H1 (cell line): Measurements from ENCODE around the gene CABP2. TPM values are rescaled to one million over a fixed set of nuclear protein-coding genes. Genes with fewer than 3 reads are reported as not detected.

Experiments
- ASH2L ChIP-seq: fragments of 200-600, 300-600 bp; sonication (generic); IDR thresholded peaks from one replicate; pipeline ENCODE4 v1.7.1; 2017; ENCODE audit warnings: low read length
- BCL11A ChIP-seq, 2 experiments: IDR thresholded peaks; one replicate each; pipeline ENCODE4 v1.6.1; 2011; ENCODE audit warnings: low read depth in 2 of 2, low read length in 2 of 2, mild to moderate bottlenecking in 2 of 2
- CBX5 ChIP-seq: fragments of 300-800, 300-1000 bp; sonication (generic); IDR thresholded peaks from 2 replicates; pipeline ENCODE4 v1.7.1; 2016; ENCODE audit warnings: antibody characterized with exemption, low read length, low read depth
- CBX8 ChIP-seq: fragments of 300-800, 300-1000 bp; sonication (generic); IDR thresholded peaks from 2 replicates; pipeline ENCODE4 v1.7.1; 2016; ENCODE audit warnings: low read depth, low read length, borderline replicate concordance
- CREB1 ChIP-seq: IDR thresholded peaks from 2 replicates; pipeline ENCODE4 v1.6.1; 2012; ENCODE audit warnings: inconsistent platforms
- CTBP2 ChIP-seq: IDR thresholded peaks from 2 replicates; pipeline ENCODE4 v1.7.0; 2011; ENCODE audit warnings: borderline replicate concordance, mild to moderate bottlenecking, moderate library complexity, mixed read lengths, low read length; ENCODE audit not compliant: insufficient read depth, insufficient read length
- EGR1 ChIP-seq: IDR thresholded peaks from 2 replicates; pipeline ENCODE4 v1.6.1; 2011; ENCODE audit warnings: low read depth, low read length, borderline replicate concordance
- GTF2F1 ChIP-seq: IDR thresholded peaks from 2 replicates; pipeline ENCODE4 v1.6.1; 2012; ENCODE audit warnings: low read depth, low read length, improper control_type of control experiment, borderline replicate concordance
- KDM4A ChIP-seq: IDR thresholded peaks from one replicate; pipeline ENCODE4 v1.7.1; 2012; ENCODE audit warnings: low read depth, mild to moderate bottlenecking, moderate library complexity, low read length, inconsistent platforms; ENCODE audit not compliant: severe bottlenecking
- NANOG ChIP-seq: IDR thresholded peaks from 2 replicates; pipeline ENCODE4 v1.6.1; 2011; ENCODE audit warnings: low read length, low read depth, mild to moderate bottlenecking, inconsistent platforms; ENCODE audit not compliant: insufficient read depth, poor library complexity, severe bottlenecking
- PHF8 ChIP-seq: fragments of 200-600 bp; sonication (generic); conservative IDR thresholded peaks from 2 replicates; pipeline ENCODE4 v1.7.1; 2012; ENCODE audit warnings: low read depth, mild to moderate bottlenecking, inconsistent platforms, low read length, moderate library complexity
- POLR2AphosphoS5 ChIP-seq: IDR thresholded peaks from 2 replicates; pipeline ENCODE4 v1.6.1; 2011; ENCODE audit warnings: low read depth, low read length
- RAD21 ChIP-seq, 2 experiments: IDR thresholded peaks in 1 of 2; conservative IDR thresholded peaks in 1 of 2; 2 replicates each; pipeline ENCODE4 v1.6.1; 2011; ENCODE audit warnings: low read depth in 2 of 2, low read length in 2 of 2, improper control_type of control experiment in 1 of 2, inconsistent platforms in 1 of 2, mild to moderate bottlenecking in 1 of 2, moderate library complexity in 1 of 2
- SUZ12 ChIP-seq: fragments of 200-600 bp; sonication (generic); IDR thresholded peaks from 2 replicates; pipeline ENCODE4 v1.6.1; 2012; ENCODE audit warnings: mild to moderate bottlenecking, inconsistent platforms, low read length, moderate library complexity, mixed read lengths
- USF2 ChIP-seq: IDR thresholded peaks from 2 replicates; pipeline ENCODE4 v1.6.1; 2011; ENCODE audit warnings: low read length, improper control_type of control experiment
- polyA plus RNA-seq, 7 experiments: library from polyadenylated mRNA; depleted of rRNA in 3 of 7; stranded (reverse) in 5 of 7; unstranded in 2 of 7; fragments of >200 nt in 5 of 7; fragments of 200-250 nt in 2 of 7; gene quantifications; 1 replicate in 5 of 7; 2 replicates in 1 of 7; 4 replicates in 1 of 7; pipeline versions ENCODE4 v1.2.1 to v1.2.3, GENCODE V29; 2011 to 2013; ENCODE audit warnings: missing spikeins in 2 of 7, mixed read lengths in 2 of 7
- total RNA-seq: library from RNA; stranded (reverse); fragmentation: NEBNext Ultra II Directional; extraction: Animal tissue kit (Norgen Biotek cat#: 25700); gene quantifications from 2 replicates; pipeline ENCODE4 v1.2.1, GENCODE V29; 2021

The CABP2 gene
- total and polyA plus RNA-seq, 2 of the 8 experiments (the other 6 are each of a cell fraction or from before 2014, with no cell fraction given): not detected

GRCh38 chr11:67482827-67483798 is 40.1 kb downstream of the CABP2 start, which contains the start of gene AIP (continued):
- TF ChIP-seq PHF8 (peak; percentile 85), SUZ12 (no peak), BCL11A (IDR thresholded peaks at IDR 0.05; ENCODE audit: low read depth in 2 of 2, low read length in 2 of 2) (no peak), USF2 (peak; percentile 26; the same call in 1 of the 2 replicates), CTBP2 (no peak), POLR2AphosphoS5 (peak; percentile 70), CREB1 (peak; percentile 54), CBX8 (no peak), KDM4A (peak; percentile 99), NANOG (no peak), ASH2L (peak; percentile 86), GTF2F1 (0 out of 2 replicates have a peak, but pooled peaks have one; percentile 32), RAD21 (IDR thresholded peaks at IDR 0.05 in 1 of 2, conservative IDR thresholded peaks at IDR 0.05 in 1 of 2; ENCODE audit: low read depth in 2 of 2, low read length in 2 of 2) (no peak), EGR1 (no peak), CBX5 (no peak)
